ENCODE measurements around the gene CBX8.

CBX8 gene

GRCh38 chr17:79771276-79771675 is 25.6 kb downstream of the CBX8 start:
- TF ChIP-seq CTCF (IDR thresholded peaks at IDR 0.05; ENCODE audit: borderline replicate concordance, insufficient read depth, low read depth, low read length) = no peak
- H3K4me3 ChIP-seq (ENCODE audit: low read depth, low read length) = no peak overlapping the region

- no peak overlapping the region for H3K4me3 ChIP-seq (ENCODE audit: low read depth, low read length)
- no peak for TF ChIP-seq CTCF (IDR thresholded peaks at IDR 0.05; ENCODE audit: borderline replicate concordance, insufficient read depth, low read depth, low read length)
These were observed 27.0 kb downstream of the CBX8 start for GRCh38 chr17:79769570-79770506.

- no peak overlapping the region for H3K4me3 ChIP-seq (ENCODE audit: low read depth, low read length)
- TF ChIP-seq CTCF (IDR thresholded peaks at IDR 0.05; ENCODE audit: borderline replicate concordance, insufficient read depth, low read depth, low read length) = no peak
These were observed 31.2 kb downstream of the CBX8 start for GRCh38 chr17:79765708-79766107.

GRCh38 chr17:79761894-79762589 is 34.8 kb downstream of the CBX8 start:
- no peak for TF ChIP-seq CTCF (IDR thresholded peaks at IDR 0.05; ENCODE audit: borderline replicate concordance, insufficient read depth, low read depth, low read length)
- no peak overlapping the region for H3K4me3 ChIP-seq (ENCODE audit: low read depth, low read length)

- TF ChIP-seq CTCF (IDR thresholded peaks at IDR 0.05; ENCODE audit: borderline replicate concordance, insufficient read depth, low read depth, low read length) = no peak
- no peak overlapping the region for H3K4me3 ChIP-seq (ENCODE audit: low read depth, low read length)
These were observed 36.5 kb downstream of the CBX8 start for GRCh38 chr17:79760197-79760906.

- no peak overlapping the region for H3K4me3 ChIP-seq (ENCODE audit: low read depth, low read length)
- TF ChIP-seq CTCF (IDR thresholded peaks at IDR 0.05; ENCODE audit: borderline replicate concordance, insufficient read depth, low read depth, low read length) = no peak
These were observed 38.6 kb downstream of the CBX8 start for GRCh38 chr17:79758271-79758670.
